Kidney epithelial cell (primary cell): Measurements from ENCODE around the gene BTG1. TPM values are rescaled to one million over a fixed set of nuclear protein-coding genes. Genes with fewer than 3 reads are reported as not detected.
A peak's percentile ranks its signal among the peaks of the same experiment; 100 is the strongest.

Experiments
- DNase-seq: peaks from one replicate; pipeline ENCODE4 v3.0.0-alpha.2; 2010; ENCODE audit warnings: low read depth
- H3K27me3 ChIP-seq: 2 replicates; pipeline ENCODE4 v1.6.0; 2011; ENCODE audit warnings: low read length; ENCODE audit not compliant: control insufficient read depth, insufficient read depth
- H3K36me3 ChIP-seq: 2 replicates; pipeline ENCODE4 v1.5.1; 2011; ENCODE audit warnings: low read length; ENCODE audit not compliant: control insufficient read depth, insufficient read depth
- H3K4me3 ChIP-seq: 2 replicates; pipeline ENCODE4 v1.5.1; 2011; ENCODE audit warnings: low read depth, mild to moderate bottlenecking, control low read depth, low read length
- CTCF ChIP-seq: IDR thresholded peaks from 2 replicates; pipeline ENCODE4 v1.5.1; 2011; ENCODE audit warnings: mild to moderate bottlenecking, moderate library complexity, low read length, control low read depth, inconsistent platforms; ENCODE audit not compliant: insufficient read depth, poor library complexity, severe bottlenecking
- total RNA-seq: library from RNA; depleted of rRNA; stranded (reverse); fragments of >200 nt; gene quantifications from 2 replicates; pipeline ENCODE4 v1.2.3, GENCODE V29; 2015

BTG1 gene
- 51.3 and 52.4 TPM in 2 replicates for total RNA-seq

- TF ChIP-seq CTCF = no peak
- DNase-seq = peak; percentile 97
- Histone ChIP-seq H3K4me3 (peak within 1 kb of the TSS; percentile 99), H3K36me3 (no peaks in the 10 kb centered on the region), H3K27me3 (no peaks in the 10 kb centered on the region)
Measured at GRCh38 chr12:92145731-92146496, at the start of gene BTG1. TSS of gene BTG1 (minus strand) at chr12:92145846. CDS start at chr12:92145535, 311 bp downstream.

- H3K27me3 ChIP-seq = no peaks in the 10 kb centered on the region
- no peak for DNase-seq
- no peak for TF ChIP-seq CTCF
- H3K4me3 ChIP-seq = no peak overlapping the region
- no peaks in the 10 kb centered on the region for H3K36me3 ChIP-seq
Measured at GRCh38 chr12:92194561-92194960, 48.9 kb upstream of the BTG1 start.

- no peak for TF ChIP-seq CTCF
- Histone ChIP-seq H3K36me3 (no peaks in the 10 kb centered on the region), H3K4me3 (no peak overlapping the region), H3K27me3 (no peaks in the 10 kb centered on the region)
- DNase-seq = no peak
Measured at GRCh38 chr12:92193846-92194245, 48.2 kb upstream of the BTG1 start.

GRCh38 chr12:92193063-92193462, 47.4 kb upstream of the BTG1 start:
- Histone ChIP-seq H3K36me3 (no peaks in the 10 kb centered on the region), H3K4me3 (no peak overlapping the region), H3K27me3 (no peaks in the 10 kb centered on the region)
- TF ChIP-seq CTCF = no peak
- no peak for DNase-seq

GRCh38 chr12:92192360-92192759, 46.7 kb upstream of the BTG1 start:
- Histone ChIP-seq H3K27me3 (no peaks in the 10 kb centered on the region), H3K36me3 (no peaks in the 10 kb centered on the region), H3K4me3 (no peak overlapping the region)
- DNase-seq = no peak
- no peak for TF ChIP-seq CTCF

- H3K27me3 ChIP-seq = no peaks in the 10 kb centered on the region
- no peak for TF ChIP-seq CTCF
Measured at GRCh38 chr12:92191061-92191460, 45.4 kb upstream of the BTG1 start.

More at GRCh38 chr12:92191061-92191460, 45.4 kb upstream of the BTG1 start:
- Histone ChIP-seq H3K4me3 (no peak overlapping the region), H3K36me3 (no peaks in the 10 kb centered on the region)
- DNase-seq = no peak
